ENCODE measurements around the gene ACADSB.
A peak's percentile ranks its signal among the peaks of the same experiment; 100 is the strongest.

ACADSB gene

GRCh38 chr10:123007558-123008354 is 1.1 kb upstream of the ACADSB start:
- no peak for FAIRE-seq

GRCh38 chr10:123009105-123009820 is 457 bp downstream of the ACADSB start:
- no peak for FAIRE-seq

GRCh38 chr10:123011987-123012386 is 3.2 kb downstream of the ACADSB start:
- FAIRE-seq: no peak

GRCh38 chr10:123013456-123014419 is 4.9 kb downstream of the ACADSB start:
- FAIRE-seq: no peak

GRCh38 chr10:123014772-123015171 is 6.0 kb downstream of the ACADSB start:
- FAIRE-seq: no peak

GRCh38 chr10:123016228-123016627 is 7.4 kb downstream of the ACADSB start:
- FAIRE-seq: no peak

GRCh38 chr10:123017421-123018165 is 8.8 kb downstream of the ACADSB start:
- no peak for FAIRE-seq

GRCh38 chr10:123018531-123018930 is 9.7 kb downstream of the ACADSB start:
- FAIRE-seq: no peak

- no peak for FAIRE-seq
These were observed 10.5 kb downstream of the ACADSB start for GRCh38 chr10:123019264-123019663.

- FAIRE-seq: no peak
These were observed 11.3 kb downstream of the ACADSB start for GRCh38 chr10:123019941-123020703.

GRCh38 chr10:123021517-123021916 is 12.7 kb downstream of the ACADSB start:
- FAIRE-seq: peak; percentile 68

- no peak for FAIRE-seq
These were observed 15.7 kb downstream of the ACADSB start for GRCh38 chr10:123024540-123024939.

- FAIRE-seq: no peak
These were observed 17.5 kb downstream of the ACADSB start for GRCh38 chr10:123026302-123026701.

- FAIRE-seq: no peak
These were observed 19.1 kb downstream of the ACADSB start for GRCh38 chr10:123027861-123028260.

GRCh38 chr10:123031124-123031523 is 22.3 kb downstream of the ACADSB start:
- FAIRE-seq: no peak

GRCh38 chr10:123034332-123034731 is 25.5 kb downstream of the ACADSB start:
- FAIRE-seq: no peak

- FAIRE-seq: no peak
These were observed 26.8 kb downstream of the ACADSB start for GRCh38 chr10:123035467-123036086.

GRCh38 chr10:123038782-123039631 is 30.2 kb downstream of the ACADSB start:
- FAIRE-seq: no peak

GRCh38 chr10:123039632-123039930 is 30.8 kb downstream of the ACADSB start:
- FAIRE-seq: no peak

GRCh38 chr10:123042708-123043408 is 34.1 kb downstream of the ACADSB start:
- no peak for FAIRE-seq

Data from TTC549 (cell line).